GM10266 (cell line): ENCODE data around the gene TBKBP1.
A peak's percentile ranks its signal among the peaks of the same experiment; 100 is the strongest.

ENCODE experiments used
- DNase-seq: peaks from one replicate; pipeline ENCODE4 v3.0.0; 2012; ENCODE audit errors: extremely low spot score
- TF ChIP-seq, protein P1 (sequence below): IDR thresholded peaks from 2 replicates; pipeline ENCODE4 v1.5.1; 2012; ENCODE audit warnings: mild to moderate bottlenecking, low read depth; ENCODE audit not compliant: control insufficient read depth, insufficient read depth; ENCODE audit errors: missing control alignments

The TBKBP1 gene

DNA sequence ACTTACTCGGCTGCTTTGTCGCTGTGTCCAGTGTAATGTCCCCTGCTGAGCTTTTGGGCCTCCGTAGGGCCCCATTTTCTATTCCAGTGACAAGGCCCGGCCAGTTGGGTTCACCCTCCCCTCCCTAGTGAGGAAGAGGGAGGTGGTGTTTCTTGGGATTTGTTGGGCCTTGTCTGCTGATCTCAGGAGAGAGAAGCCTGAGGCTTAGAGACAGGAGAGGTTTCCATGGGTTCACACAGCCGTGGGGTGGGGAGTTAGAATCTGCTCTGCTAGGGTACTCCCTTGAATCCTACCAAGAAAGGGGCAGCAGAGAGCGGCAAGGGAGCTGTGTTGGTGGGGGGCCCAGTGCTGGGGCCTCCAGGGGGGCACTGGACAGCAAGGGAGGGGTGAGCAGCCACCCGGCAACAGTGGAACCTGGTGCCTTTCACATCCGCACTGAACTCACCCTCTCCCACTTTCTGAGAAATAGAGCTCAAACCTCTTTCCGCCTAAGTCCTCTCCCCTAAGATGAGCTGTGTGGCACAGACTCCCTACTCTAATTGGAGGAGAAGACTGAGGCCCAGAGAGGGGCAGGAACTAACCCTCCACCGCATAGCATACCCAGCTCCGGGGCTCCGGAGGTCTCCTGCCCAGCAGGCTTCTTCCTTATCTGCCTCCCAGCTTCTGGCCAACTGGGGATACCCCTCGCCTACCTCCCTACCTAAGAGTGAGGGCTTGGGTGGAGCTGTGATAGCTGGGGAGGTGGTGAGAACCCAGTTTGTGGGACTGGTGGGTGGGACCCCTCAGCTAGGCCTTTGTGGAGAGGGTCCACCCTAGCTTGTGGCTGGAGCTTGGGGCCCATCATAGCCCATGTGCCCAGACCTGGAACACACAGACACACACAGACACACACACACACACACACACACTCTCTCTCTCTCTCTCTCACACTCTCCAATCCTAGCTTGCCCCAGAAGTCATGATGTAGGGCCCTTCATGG lies 6.8 kb downstream of the TBKBP1 start:
- DNase-seq, result peak; percentile 25
- TF ChIP-seq, protein P1, sequence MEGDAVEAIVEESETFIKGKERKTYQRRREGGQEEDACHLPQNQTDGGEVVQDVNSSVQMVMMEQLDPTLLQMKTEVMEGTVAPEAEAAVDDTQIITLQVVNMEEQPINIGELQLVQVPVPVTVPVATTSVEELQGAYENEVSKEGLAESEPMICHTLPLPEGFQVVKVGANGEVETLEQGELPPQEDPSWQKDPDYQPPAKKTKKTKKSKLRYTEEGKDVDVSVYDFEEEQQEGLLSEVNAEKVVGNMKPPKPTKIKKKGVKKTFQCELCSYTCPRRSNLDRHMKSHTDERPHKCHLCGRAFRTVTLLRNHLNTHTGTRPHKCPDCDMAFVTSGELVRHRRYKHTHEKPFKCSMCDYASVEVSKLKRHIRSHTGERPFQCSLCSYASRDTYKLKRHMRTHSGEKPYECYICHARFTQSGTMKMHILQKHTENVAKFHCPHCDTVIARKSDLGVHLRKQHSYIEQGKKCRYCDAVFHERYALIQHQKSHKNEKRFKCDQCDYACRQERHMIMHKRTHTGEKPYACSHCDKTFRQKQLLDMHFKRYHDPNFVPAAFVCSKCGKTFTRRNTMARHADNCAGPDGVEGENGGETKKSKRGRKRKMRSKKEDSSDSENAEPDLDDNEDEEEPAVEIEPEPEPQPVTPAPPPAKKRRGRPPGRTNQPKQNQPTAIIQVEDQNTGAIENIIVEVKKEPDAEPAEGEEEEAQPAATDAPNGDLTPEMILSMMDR, result no peak

GRCh38 chr17:47701608-47702007 lies 7.6 kb downstream of the TBKBP1 start:
- TF ChIP-seq, protein P1, result no peak
- no peak for DNase-seq

- TF ChIP-seq, protein P1, result no peak
- DNase-seq, result no peak
Measured at GRCh38 chr17:47702391-47702995, 8.5 kb downstream of the TBKBP1 start.

- TF ChIP-seq, protein P1, result no peak
- peak; percentile 69 for DNase-seq
Measured at GRCh38 chr17:47703191-47703591, 9.2 kb downstream of the TBKBP1 start.

DNA sequence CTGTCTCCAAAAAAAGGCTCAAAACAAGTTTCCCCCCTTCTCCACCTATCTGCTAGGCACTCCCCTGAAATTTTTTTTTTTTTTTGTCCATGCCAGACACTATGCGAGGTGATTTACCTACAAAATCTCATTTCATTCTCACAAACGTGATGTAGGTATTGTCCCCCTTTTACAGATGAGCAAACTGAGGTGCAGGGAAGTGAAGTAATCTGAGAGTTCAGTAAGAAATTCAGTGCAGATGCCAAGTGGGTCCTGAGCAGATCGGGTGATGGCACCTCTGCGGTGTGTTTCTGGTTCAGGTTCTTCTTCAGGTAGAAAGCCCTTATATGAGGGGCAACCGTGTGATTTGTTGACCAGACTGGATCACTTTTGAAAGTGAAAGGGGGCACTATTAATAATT lies 9.7 kb downstream of the TBKBP1 start:
- TF ChIP-seq, protein P1, result no peak
- no peak for DNase-seq

GRCh38 chr17:47704116-47704515 lies 10.2 kb downstream of the TBKBP1 start:
- TF ChIP-seq, protein P1, result no peak
- no peak for DNase-seq

GRCh38 chr17:47704736-47705135 lies 10.8 kb downstream of the TBKBP1 start:
- DNase-seq, result no peak
- TF ChIP-seq, protein P1, result no peak
